A549 (cell line): ENCODE measurements around the gene FOXP1.

ENCODE experiments used
- ZSCAN20 ChIP-seq: fragments of 250-450 bp; sonication (Bioruptor Pico); IDR thresholded peaks from 2 replicates; pipeline ENCODE4 v1.8.0; 2022; ENCODE audit warnings: mild to moderate bottlenecking, moderate library complexity
- TF ChIP-seq, protein P1 (sequence below): fragments of >200 bp; sonication (Bioruptor Twin); formaldehyde crosslinking; IDR thresholded peaks from 3 replicates; pipeline ENCODE4 v1.5.1; 2016

DNA sequence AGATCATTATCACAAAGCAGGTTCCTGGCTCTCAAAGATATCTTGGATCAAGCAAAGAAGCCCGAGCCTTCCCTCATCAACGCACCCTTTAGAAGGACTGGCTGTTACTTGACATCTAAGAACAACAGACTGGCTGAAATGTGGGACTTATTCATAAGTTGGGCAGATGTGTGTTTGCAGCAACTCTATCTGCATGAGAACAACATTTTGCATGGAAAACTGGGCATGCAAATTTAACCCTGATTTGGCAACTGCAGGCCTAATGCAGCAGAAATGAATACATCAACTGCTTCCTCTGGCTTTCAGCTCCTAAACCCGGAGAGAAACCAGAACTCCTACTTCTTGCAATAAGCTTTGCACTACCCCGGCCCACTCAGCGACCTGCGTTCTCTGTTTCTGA lies 35.0 kb upstream of the FOXP1 start:
- TF ChIP-seq, protein P1, sequence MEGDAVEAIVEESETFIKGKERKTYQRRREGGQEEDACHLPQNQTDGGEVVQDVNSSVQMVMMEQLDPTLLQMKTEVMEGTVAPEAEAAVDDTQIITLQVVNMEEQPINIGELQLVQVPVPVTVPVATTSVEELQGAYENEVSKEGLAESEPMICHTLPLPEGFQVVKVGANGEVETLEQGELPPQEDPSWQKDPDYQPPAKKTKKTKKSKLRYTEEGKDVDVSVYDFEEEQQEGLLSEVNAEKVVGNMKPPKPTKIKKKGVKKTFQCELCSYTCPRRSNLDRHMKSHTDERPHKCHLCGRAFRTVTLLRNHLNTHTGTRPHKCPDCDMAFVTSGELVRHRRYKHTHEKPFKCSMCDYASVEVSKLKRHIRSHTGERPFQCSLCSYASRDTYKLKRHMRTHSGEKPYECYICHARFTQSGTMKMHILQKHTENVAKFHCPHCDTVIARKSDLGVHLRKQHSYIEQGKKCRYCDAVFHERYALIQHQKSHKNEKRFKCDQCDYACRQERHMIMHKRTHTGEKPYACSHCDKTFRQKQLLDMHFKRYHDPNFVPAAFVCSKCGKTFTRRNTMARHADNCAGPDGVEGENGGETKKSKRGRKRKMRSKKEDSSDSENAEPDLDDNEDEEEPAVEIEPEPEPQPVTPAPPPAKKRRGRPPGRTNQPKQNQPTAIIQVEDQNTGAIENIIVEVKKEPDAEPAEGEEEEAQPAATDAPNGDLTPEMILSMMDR = no peak
- TF ChIP-seq ZSCAN20 (CRISPR knock-in tag) = no peak
